Germinal center (tissue), 1 donor: ENCODE data around the gene LRP2.

Experiments used
- DNase-seq: peaks from one replicate; pipeline ENCODE4 v3.0.0; 2012; ENCODE audit warnings: mixed read lengths, low spot score

Gene LRP2

GRCh38 chr2:169090133-169090820, 272.1 kb downstream of the LRP2 start:
- no peak for DNase-seq

GRCh38 chr2:169089182-169089581, 273.2 kb downstream of the LRP2 start:
- no peak for DNase-seq

GRCh38 chr2:169087757-169088379, 274.5 kb downstream of the LRP2 start:
- no peak for DNase-seq

GRCh38 chr2:169086893-169087467, 275.4 kb downstream of the LRP2 start:
- no peak for DNase-seq

- DNase-seq, result peak; percentile 47
These were observed 279.3 kb downstream of the LRP2 start for GRCh38 chr2:169082995-169083394.

- no peak for DNase-seq
These were observed 280.8 kb downstream of the LRP2 start for GRCh38 chr2:169081551-169081950.

GRCh38 chr2:169080250-169081069, 281.9 kb downstream of the LRP2 start:
- DNase-seq, result peak; percentile 64

GRCh38 chr2:169077674-169078240, 284.6 kb downstream of the LRP2 start:
- no peak for DNase-seq
